GM12874 (cell line): Measurements from ENCODE around the gene CDHR5.

ENCODE experiments used
- CTCF ChIP-seq: IDR thresholded peaks from 2 replicates; pipeline ENCODE4 v1.5.1; 2011; ENCODE audit warnings: low read depth, mild to moderate bottlenecking, control low read depth, low read length, moderate library complexity; ENCODE audit not compliant: insufficient read depth

CDHR5 gene

GRCh38 chr11:608791-609251, 15.9 kb downstream of the CDHR5 start:
- no peak for TF ChIP-seq CTCF

DNA sequence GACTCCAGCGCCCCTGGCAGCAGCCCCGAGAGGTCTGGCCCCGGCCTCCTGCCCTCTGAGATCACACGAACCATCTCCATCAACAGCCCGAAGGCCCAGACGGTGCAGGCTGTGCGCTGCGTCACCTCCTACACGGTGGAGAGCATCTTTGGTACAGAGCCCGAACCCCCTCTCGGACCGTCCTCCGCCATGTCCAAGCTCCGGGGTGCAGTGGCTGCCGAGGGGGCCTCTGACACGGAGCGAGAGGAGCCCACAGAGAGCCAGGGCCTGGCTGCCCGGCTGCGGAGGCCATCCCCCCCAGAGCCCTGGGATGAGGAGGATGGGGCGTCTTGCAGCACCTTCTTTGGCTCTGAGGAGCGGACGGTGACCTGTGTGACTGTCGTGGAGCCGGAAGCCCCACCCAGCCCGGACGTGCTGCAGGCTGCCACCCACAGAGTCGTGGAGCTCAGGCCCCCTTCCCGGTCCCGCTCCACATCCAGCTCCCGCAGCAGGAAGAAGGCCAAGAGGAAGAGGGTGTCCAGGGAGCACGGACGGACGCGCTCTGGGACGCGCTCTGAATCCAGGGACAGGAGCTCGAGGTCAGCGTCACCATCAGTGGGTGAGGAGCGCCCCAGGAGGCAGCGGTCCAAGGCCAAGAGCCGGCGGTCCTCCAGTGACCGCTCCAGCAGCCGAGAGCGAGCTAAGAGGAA, 16.6 kb downstream of the CDHR5 start:
- no peak for TF ChIP-seq CTCF

- TF ChIP-seq CTCF: no peak
Measured at GRCh38 chr11:607020-607780, 17.6 kb downstream of the CDHR5 start.

DNA sequence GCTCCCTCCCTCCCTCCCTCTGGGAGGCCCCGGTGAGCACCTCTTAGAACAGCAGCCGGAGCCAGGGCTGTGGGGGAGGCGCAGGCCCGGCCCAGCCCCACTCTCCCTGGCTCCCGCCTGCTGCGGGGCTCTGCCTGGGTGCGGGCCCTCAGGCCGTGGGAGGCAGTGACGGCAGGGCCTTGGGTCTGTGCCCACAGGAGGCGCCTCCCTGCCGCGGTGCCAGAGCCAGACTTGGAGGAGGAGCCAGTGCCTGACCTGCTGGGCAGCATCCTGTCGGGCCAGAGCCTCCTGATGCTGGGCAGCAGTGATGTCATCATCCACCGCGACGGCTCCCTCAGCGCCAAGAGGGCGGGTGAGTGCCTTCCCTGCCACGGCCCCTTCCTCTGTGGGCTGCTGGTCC, 18.5 kb downstream of the CDHR5 start:
- TF ChIP-seq CTCF: no peak

- TF ChIP-seq CTCF: no peak
Measured at GRCh38 chr11:605286-606129, 19.2 kb downstream of the CDHR5 start.

DNA sequence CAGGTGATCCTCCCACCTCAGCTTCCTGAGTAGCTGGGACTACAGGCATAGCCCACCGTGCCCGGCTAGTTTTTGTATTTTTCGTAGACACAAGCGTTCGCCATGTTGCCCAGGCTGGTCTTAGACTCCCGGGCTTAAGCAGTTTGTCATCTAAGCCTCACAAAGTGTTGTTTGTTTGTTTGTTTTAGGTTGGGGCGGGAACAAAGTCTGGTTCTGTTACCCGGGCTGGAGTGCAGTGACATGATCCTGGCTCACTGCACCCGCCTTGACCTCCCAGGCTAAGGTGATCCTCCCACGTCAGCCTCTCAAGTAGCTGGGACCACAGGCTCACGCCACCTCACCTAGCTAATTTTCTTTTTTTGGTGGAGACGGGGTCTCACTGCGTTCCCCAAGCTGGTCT, 21.6 kb downstream of the CDHR5 start:
- TF ChIP-seq CTCF: no peak
